Measurements from ENCODE around the gene PTF1A. TPM values are rescaled to one million over a fixed set of nuclear protein-coding genes. Genes with fewer than 3 reads are reported as not detected.

PTF1A gene
- total and polyA plus RNA-seq, 9 of the 15 experiments (the other 6 are each of a cell fraction or from before 2014, with no cell fraction given): not detected

DNA sequence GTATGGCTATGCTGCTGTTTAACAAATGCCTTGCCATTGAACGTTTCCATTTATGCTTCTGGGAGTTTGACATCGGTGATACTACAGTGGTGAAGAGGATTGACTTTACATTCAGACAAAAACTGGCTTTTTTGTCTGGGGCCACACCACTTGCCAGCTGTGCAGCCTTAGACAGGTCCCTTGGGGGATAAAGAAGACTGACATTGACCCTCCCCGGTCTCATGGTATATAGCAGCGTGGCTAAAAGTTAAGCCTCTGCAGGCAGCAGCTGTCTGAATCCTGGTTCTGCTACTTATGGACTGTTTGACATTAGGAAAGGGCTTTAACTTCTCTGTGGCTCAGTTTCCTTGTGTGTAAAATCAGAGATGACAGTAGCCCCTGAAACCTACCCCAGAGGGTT, 42.0 kb upstream of the PTF1A start:
- no TSS peak for BruUV-seq (replicated peaks)
- H3K4me1 ChIP-seq (replicated peaks in 1 of 2; ENCODE audit: control insufficient read depth in 2 of 2, insufficient read depth in 2 of 2, low read length in 2 of 2): peaks cover 0 to 4% of the 10 kb centered on the region in 2 experiments; a peak in 2 of 5 replicates
- no peaks in the 10 kb centered on the region for H4K20me1 ChIP-seq (replicated peaks; ENCODE audit: control insufficient read depth, insufficient read depth, low read length)
- FAIRE-seq: no peak
- no peaks in the 10 kb centered on the region for H3K9me3 ChIP-seq (replicated peaks; ENCODE audit: control insufficient read depth, insufficient read depth, low read depth, low read length)
- ATAC-seq: no peak
- H3K27me3 ChIP-seq (ENCODE audit: control insufficient read depth in 2 of 2, insufficient read depth in 2 of 2, low read length in 2 of 2): peaks cover 12 to 33% of the 10 kb centered on the region in 2 experiments; a peak in 4 of 5 replicates
- in situ Hi-C loops (cut with MboI): loop anchor here (25.0 kb wide), 1 partner anchor 1362 kb away; no protein-coding TSS in a partner anchor
- H3K79me2 ChIP-seq (ENCODE audit: control insufficient read depth, insufficient read depth, low read length): no peaks in the 10 kb centered on the region
- no peak for TF ChIP-seq ZNF431 (CRISPR knock-in tag; IDR thresholded peaks at IDR 0.05)
- TF ChIP-seq ZNF212 (CRISPR knock-in tag; IDR thresholded peaks at IDR 0.05): no peak
- TF ChIP-seq, protein P1, sequence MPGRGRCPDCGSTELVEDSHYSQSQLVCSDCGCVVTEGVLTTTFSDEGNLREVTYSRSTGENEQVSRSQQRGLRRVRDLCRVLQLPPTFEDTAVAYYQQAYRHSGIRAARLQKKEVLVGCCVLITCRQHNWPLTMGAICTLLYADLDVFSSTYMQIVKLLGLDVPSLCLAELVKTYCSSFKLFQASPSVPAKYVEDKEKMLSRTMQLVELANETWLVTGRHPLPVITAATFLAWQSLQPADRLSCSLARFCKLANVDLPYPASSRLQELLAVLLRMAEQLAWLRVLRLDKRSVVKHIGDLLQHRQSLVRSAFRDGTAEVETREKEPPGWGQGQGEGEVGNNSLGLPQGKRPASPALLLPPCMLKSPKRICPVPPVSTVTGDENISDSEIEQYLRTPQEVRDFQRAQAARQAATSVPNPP (IDR thresholded peaks at IDR 0.05; ENCODE audit: borderline replicate concordance, insufficient read depth, insufficient read length): no peak
- TF ChIP-seq SIN3B (IDR thresholded peaks at IDR 0.05; ENCODE audit: low read depth): no peak
- no peak for TF ChIP-seq CAMTA2 (CRISPR knock-in tag; conservative IDR thresholded peaks at IDR 0.05)
- no peak for TF ChIP-seq NELFE (IDR thresholded peaks at IDR 0.05; ENCODE audit: insufficient read depth, insufficient read length)
- TF ChIP-seq HDAC2 (IDR thresholded peaks at IDR 0.05): no peak
- TF ChIP-seq, protein P2, sequence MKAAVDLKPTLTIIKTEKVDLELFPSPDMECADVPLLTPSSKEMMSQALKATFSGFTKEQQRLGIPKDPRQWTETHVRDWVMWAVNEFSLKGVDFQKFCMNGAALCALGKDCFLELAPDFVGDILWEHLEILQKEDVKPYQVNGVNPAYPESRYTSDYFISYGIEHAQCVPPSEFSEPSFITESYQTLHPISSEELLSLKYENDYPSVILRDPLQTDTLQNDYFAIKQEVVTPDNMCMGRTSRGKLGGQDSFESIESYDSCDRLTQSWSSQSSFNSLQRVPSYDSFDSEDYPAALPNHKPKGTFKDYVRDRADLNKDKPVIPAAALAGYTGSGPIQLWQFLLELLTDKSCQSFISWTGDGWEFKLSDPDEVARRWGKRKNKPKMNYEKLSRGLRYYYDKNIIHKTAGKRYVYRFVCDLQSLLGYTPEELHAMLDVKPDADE (conservative IDR thresholded peaks at IDR 0.05; ENCODE audit: control insufficient read depth, low read depth, low read length): no peak
- TF ChIP-seq JUNB (CRISPR knock-in tag; conservative IDR thresholded peaks at IDR 0.05): no peak
- TF ChIP-seq ZNF644 (tag; IDR thresholded peaks at IDR 0.05; ENCODE audit: low read depth): no peak
- no peak for TF ChIP-seq CHD4 (IDR thresholded peaks at IDR 0.05; ENCODE audit: insufficient read depth, insufficient replicate concordance, low read depth, low read length, poor library complexity, severe bottlenecking)
- TF ChIP-seq ZNF785 (CRISPR knock-in tag; IDR thresholded peaks at IDR 0.05): no peak
- TF ChIP-seq IFI16 (CRISPR knock-in tag; IDR thresholded peaks at IDR 0.05): no peak
- TF ChIP-seq ZNF146 (CRISPR knock-in tag; IDR thresholded peaks at IDR 0.05; ENCODE audit: unreplicated experiment): no peak
- no peak for TF ChIP-seq CEBPB (tag; IDR thresholded peaks at IDR 0.05)
- no peak for TF ChIP-seq NCOA2 (IDR thresholded peaks at IDR 0.05; ENCODE audit: partially characterized antibody in 2 of 2)
- TF ChIP-seq ESRRA (IDR thresholded peaks at IDR 0.05; ENCODE audit: borderline replicate concordance, low read depth): no peak
- ChIA-PET CTCF (ENCODE audit: low intra/inter-chr PET ratio) (no interaction called here), POLR2A (no interaction called here)
- H3K4me2 ChIP-seq (ENCODE audit: insufficient read depth, low read length): no peak overlapping the region
- H3K4me3 ChIP-seq: no peak overlapping the region
- no peak overlapping the region for H2AFZ ChIP-seq (ENCODE audit: low read depth, low read length)
- H3K27ac ChIP-seq (ENCODE audit: extremely low read depth, low read depth, low read length): no peak overlapping the region
- H3K9ac ChIP-seq (ENCODE audit: insufficient read depth in 1 of 2, low read depth in 2 of 2, low read length in 2 of 2): no peak overlapping the region
- intact Hi-C loops (cut with micrococcal nuclease): loop anchor here (10.0 kb wide), 2 partner anchors 385 to 1215 kb away; no protein-coding TSS in a partner anchor
- 2% methylated on average over 4 of the region's 4 CpGs for WGBS (ENCODE audit: insufficient coverage, low coverage, missing lambda C conversion rate)
- H3K36me3 ChIP-seq (ENCODE audit: control insufficient read depth, insufficient read depth, low read length): no peaks in the 10 kb centered on the region
- no peaks in the 10 kb centered on the region for H3K9me1 ChIP-seq (ENCODE audit: control insufficient read depth, insufficient read depth, low read length)
- no peak for DNase-seq (ENCODE audit: extremely low read depth in 1 of 4, low spot score in 3 of 4)
